ENCODE measurements around the gene CDH4.
A peak's percentile ranks its signal among the peaks of the same experiment; 100 is the strongest.

Gene CDH4

GRCh38 chr20:61803416-61803914 is 551.4 kb downstream of the CDH4 start:
- no peak for TF ChIP-seq CTCF (conservative IDR thresholded peaks at IDR 0.05; ENCODE audit: low read depth, low read length)
- H3K4me3 ChIP-seq (ENCODE audit: low read length): no peak overlapping the region
- DNase-seq (ENCODE audit: low read depth): no peak

- DNase-seq (ENCODE audit: low read depth): no peak
These were observed 552.1 kb downstream of the CDH4 start for GRCh38 chr20:61803915-61804751.

DNA sequence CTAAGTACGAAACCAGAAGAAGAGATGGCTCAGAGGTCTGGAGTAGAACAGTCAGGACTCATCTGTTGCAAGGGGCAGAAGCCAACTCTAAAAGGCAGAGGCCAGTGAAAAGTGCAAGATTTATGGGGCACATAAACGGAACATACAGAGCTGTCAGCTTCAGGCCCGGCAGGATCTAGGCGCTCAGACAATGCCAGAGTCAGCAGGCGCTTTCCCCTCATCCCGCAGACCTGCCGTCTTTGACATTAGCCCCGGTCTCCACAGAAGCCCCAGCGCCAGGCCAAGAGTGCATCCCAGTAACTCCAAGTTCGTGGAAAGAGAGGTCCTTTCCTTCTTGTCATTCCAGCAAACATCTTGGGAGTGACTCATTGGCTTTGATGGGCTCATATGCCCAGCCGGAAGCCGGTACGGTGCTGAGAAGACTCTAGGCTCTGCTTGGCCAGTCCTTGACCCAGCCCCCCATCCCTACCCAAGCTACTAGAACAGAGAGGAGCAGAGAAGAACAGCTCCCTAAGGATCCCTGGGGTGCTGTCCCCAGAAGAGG is 552.8 kb downstream of the CDH4 start:
- no peak for DNase-seq (ENCODE audit: low read depth)
- no peak for TF ChIP-seq CTCF (conservative IDR thresholded peaks at IDR 0.05; ENCODE audit: low read depth, low read length)
- no peak overlapping the region for H3K4me3 ChIP-seq (ENCODE audit: low read length)

More at GRCh38 chr20:61803915-61804751, 552.1 kb downstream of the CDH4 start:
- no peak for TF ChIP-seq CTCF (conservative IDR thresholded peaks at IDR 0.05; ENCODE audit: low read depth, low read length)
- peak overlapping the region; percentile 8 for H3K4me3 ChIP-seq (ENCODE audit: low read length)

- no peak overlapping the region for H3K4me3 ChIP-seq (ENCODE audit: low read length)
- no peak for DNase-seq (ENCODE audit: low read depth)
- TF ChIP-seq CTCF (conservative IDR thresholded peaks at IDR 0.05; ENCODE audit: low read depth, low read length): no peak
These were observed 553.3 kb downstream of the CDH4 start for GRCh38 chr20:61805365-61805764.

- no peak for DNase-seq (ENCODE audit: low read depth)
- TF ChIP-seq CTCF (conservative IDR thresholded peaks at IDR 0.05; ENCODE audit: low read depth, low read length): no peak
- H3K4me3 ChIP-seq (ENCODE audit: low read length): no peak overlapping the region
These were observed 553.7 kb downstream of the CDH4 start for GRCh38 chr20:61805781-61806180.

- TF ChIP-seq CTCF (conservative IDR thresholded peaks at IDR 0.05; ENCODE audit: low read depth, low read length): no peak
- no peak for DNase-seq (ENCODE audit: low read depth)
- no peak overlapping the region for H3K4me3 ChIP-seq (ENCODE audit: low read length)
These were observed 554.3 kb downstream of the CDH4 start for GRCh38 chr20:61806314-61806713.

DNA sequence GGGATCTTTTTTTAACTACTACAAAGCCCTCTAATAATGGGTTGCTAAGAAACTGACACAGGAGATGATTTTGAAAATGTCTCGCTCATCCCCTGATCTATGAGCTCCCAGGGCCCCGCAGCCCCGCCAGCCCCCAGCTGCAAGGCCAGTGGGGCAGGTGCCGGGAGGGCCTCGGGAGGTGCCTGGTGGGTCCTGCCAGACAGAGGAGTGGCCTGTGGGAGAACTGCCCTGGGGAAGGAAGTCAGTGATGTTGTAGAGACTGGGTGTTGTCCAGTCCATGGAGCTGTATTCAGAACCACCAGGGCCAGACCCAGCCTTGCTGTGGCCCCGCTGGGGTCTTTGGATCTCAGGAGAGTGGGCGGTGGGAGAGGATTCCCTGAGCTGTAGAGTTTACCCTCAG is 554.9 kb downstream of the CDH4 start:
- TF ChIP-seq CTCF (conservative IDR thresholded peaks at IDR 0.05; ENCODE audit: low read depth, low read length): no peak
- DNase-seq (ENCODE audit: low read depth): no peak
- H3K4me3 ChIP-seq (ENCODE audit: low read length): no peak overlapping the region
